HEK293 (cell line): ENCODE results near the gene YARS2.

Source experiments
- CTCF ChIA-PET: fragments of 350-600 bp; formaldehyde crosslinking; extraction: SDS; loops from one replicate; lab custom pipeline; 2021; ENCODE audit warnings: antibody characterized with exemption; lab: Yijun Ruan, JAX
- POLR2A ChIA-PET: fragments of 300-600 bp; formaldehyde crosslinking; extraction: SDS; loops from one replicate; lab custom pipeline; 2020; ENCODE audit warnings: antibody characterized with exemption, inconsistent platforms; lab: Yijun Ruan, JAX
- H3K27ac ChIP-seq: fragments of 200-500 bp; sonication (Bioruptor generic); 2 replicates; pipeline ENCODE4 v1.5.1; 2014; ENCODE audit warnings: low read depth, low read length, control low read depth, inconsistent platforms; ENCODE audit errors: extremely low read depth
- H3K36me3 ChIP-seq, 2 experiments: fragments of 200-500 bp in 1 of 2; sonication (Bioruptor generic) in 1 of 2; 1 replicate in 1 of 2; 2 replicates in 1 of 2; pipeline ENCODE4 v1.5.1; 2014 to 2017; ENCODE audit warnings: inconsistent platforms in 2 of 2, low read length in 2 of 2; ENCODE audit not compliant: control insufficient read depth in 2 of 2, insufficient read depth in 1 of 2
- H3K4me1 ChIP-seq: fragments of 200-500 bp; sonication (Bioruptor generic); 2 replicates; pipeline ENCODE4 v1.5.1; 2014; ENCODE audit warnings: mild to moderate bottlenecking, low read length, inconsistent platforms; ENCODE audit not compliant: control insufficient read depth, insufficient read depth
- H3K4me3 ChIP-seq: 2 replicates; pipeline ENCODE4 v1.5.1; 2011; ENCODE audit warnings: low read depth, mild to moderate bottlenecking, control low read depth, low read length, moderate library complexity
- H3K9me3 ChIP-seq: fragments of 200-500 bp; sonication (Bioruptor generic); 2 replicates; pipeline ENCODE4 v1.5.1; 2014; ENCODE audit warnings: low read depth, low read length, inconsistent platforms; ENCODE audit not compliant: control insufficient read depth, insufficient read depth
- HIC1 ChIP-seq: fragments of 450-650 bp; formaldehyde crosslinking; IDR thresholded peaks from 2 replicates; pipeline ENCODE4 v1.5.1; 2016; ENCODE audit warnings: missing biosample characterization, missing genetic modification characterization
- KLF10 ChIP-seq: fragments of 450-650 bp; IDR thresholded peaks from 2 replicates; pipeline ENCODE4 v1.5.1; 2018; ENCODE audit warnings: missing biosample characterization, mild to moderate bottlenecking, missing genetic modification characterization
- PRDM6 ChIP-seq: fragments of 450-650 bp; formaldehyde crosslinking; IDR thresholded peaks from 2 replicates; pipeline ENCODE4 v1.5.1; 2017; ENCODE audit warnings: missing biosample characterization, missing genetic modification characterization
- SP2 ChIP-seq: fragments of 450-650 bp; formaldehyde crosslinking; IDR thresholded peaks from 2 replicates; pipeline ENCODE4 v1.5.1; 2016; ENCODE audit warnings: missing biosample characterization, missing genetic modification characterization
- YY1 ChIP-seq: fragments of 450-650 bp; formaldehyde crosslinking; IDR thresholded peaks from 2 replicates; pipeline ENCODE4 v1.5.1; 2018; ENCODE audit warnings: missing biosample characterization, missing genetic modification characterization
- ZBTB1 ChIP-seq: fragments of 450-650 bp; formaldehyde crosslinking; IDR thresholded peaks from 2 replicates; pipeline ENCODE4 v1.5.1; 2016; ENCODE audit warnings: missing biosample characterization, missing genetic modification characterization
- ZBTB49 ChIP-seq: fragments of 450-650 bp; formaldehyde crosslinking; IDR thresholded peaks from 2 replicates; pipeline ENCODE4 v1.5.1; 2016; ENCODE audit warnings: missing biosample characterization, missing genetic modification characterization, low read depth
- ZFP3 ChIP-seq: fragments of 450-650 bp; formaldehyde crosslinking; IDR thresholded peaks from 2 replicates; pipeline ENCODE4 v1.5.1; 2016; ENCODE audit warnings: low read depth, missing biosample characterization, missing genetic modification characterization
- ZNF132 ChIP-seq: fragments of 450-650 bp; formaldehyde crosslinking; IDR thresholded peaks from 2 replicates; pipeline ENCODE4 v1.5.1; 2017; ENCODE audit warnings: missing biosample characterization, missing genetic modification characterization, borderline replicate concordance
- ZNF133 ChIP-seq: fragments of 450-650 bp; formaldehyde crosslinking; IDR thresholded peaks from 2 replicates; pipeline ENCODE4 v1.5.1; 2016; ENCODE audit warnings: missing biosample characterization, missing genetic modification characterization
- ZNF148 ChIP-seq: fragments of 450-650 bp; formaldehyde crosslinking; IDR thresholded peaks from 2 replicates; pipeline ENCODE4 v1.5.0; 2017; ENCODE audit warnings: missing biosample characterization, missing genetic modification characterization, borderline replicate concordance
- ZNF16 ChIP-seq: fragments of 450-650 bp; formaldehyde crosslinking; IDR thresholded peaks from 2 replicates; pipeline ENCODE4 v1.5.1; 2016; ENCODE audit warnings: low read depth, missing biosample characterization, missing genetic modification characterization
- ZNF24 ChIP-seq: fragments of 450-650 bp; formaldehyde crosslinking; IDR thresholded peaks from 2 replicates; pipeline ENCODE4 v1.5.1; 2016; ENCODE audit warnings: missing biosample characterization, missing genetic modification characterization
- ZNF423 ChIP-seq: fragments of 450-650 bp; formaldehyde crosslinking; IDR thresholded peaks from 2 replicates; pipeline ENCODE4 v1.5.1; 2016; ENCODE audit warnings: missing biosample characterization, missing genetic modification characterization
- ZNF544 ChIP-seq: fragments of 450-650 bp; formaldehyde crosslinking; IDR thresholded peaks from 2 replicates; pipeline ENCODE4 v1.5.0; 2017; ENCODE audit warnings: missing biosample characterization, missing genetic modification characterization
- ZNF558 ChIP-seq: fragments of 450-650 bp; formaldehyde crosslinking; IDR thresholded peaks from 2 replicates; pipeline ENCODE4 v1.5.1; 2016; ENCODE audit warnings: missing biosample characterization, missing genetic modification characterization
- ZNF571 ChIP-seq: fragments of 450-650 bp; formaldehyde crosslinking; IDR thresholded peaks from 2 replicates; pipeline ENCODE4 v1.5.0; 2017; ENCODE audit warnings: missing biosample characterization, missing genetic modification characterization
- ZNF626 ChIP-seq: fragments of 450-650 bp; sonication (Bioruptor Pico); formaldehyde crosslinking; IDR thresholded peaks from 2 replicates; pipeline ENCODE4 v1.5.1; 2018; ENCODE audit warnings: missing biosample characterization, missing genetic modification characterization, inconsistent platforms
- ZNF707 ChIP-seq: fragments of 450-650 bp; formaldehyde crosslinking; IDR thresholded peaks from 2 replicates; pipeline ENCODE4 v1.5.1; 2016; ENCODE audit warnings: missing biosample characterization, missing genetic modification characterization

The YARS2 gene

GRCh38 chr12:32708926-32709325 lies 46.8 kb downstream of the YARS2 start:
- Histone ChIP-seq H3K36me3 (peaks cover 24 to 54% of the 10 kb centered on the region in 2 experiments), H3K4me1 (peaks cover 13% of the 10 kb centered on the region; the same call in 1 of the 2 replicates), H3K9me3 (no peaks in the 10 kb centered on the region), H3K27ac (no peak overlapping the region), H3K4me3 (no peak overlapping the region)
- POLR2A ChIA-PET: no interaction called here
- CTCF ChIA-PET: interaction anchor here (0.8 kb wide), 1 partner anchor 51 kb away, joined by 4 read pairs; no protein-coding TSS in a partner anchor
- no peak for TF ChIP-seq ZNF707 (tag by site-specific recombination)
- TF ChIP-seq ZBTB1: no peak
- TF ChIP-seq ZNF558 (tag by site-specific recombination): no peak
- TF ChIP-seq ZNF544: no peak
- TF ChIP-seq ZNF423 (tag by site-specific recombination): no peak
- no peak for TF ChIP-seq ZFP3 (tag by site-specific recombination)
- no peak for TF ChIP-seq YY1 (tag by site-specific recombination)
- TF ChIP-seq PRDM6 (tag by site-specific recombination): no peak
- no peak for TF ChIP-seq ZNF148 (tag by site-specific recombination)
- TF ChIP-seq ZBTB49 (tag by site-specific recombination): no peak
- TF ChIP-seq ZNF24 (tag by site-specific recombination): no peak
- no peak for TF ChIP-seq ZNF133 (tag by site-specific recombination)
- no peak for TF ChIP-seq SP2
- no peak for TF ChIP-seq ZNF571 (tag by site-specific recombination)
- no peak for TF ChIP-seq ZNF626
- no peak for TF ChIP-seq HIC1
- no peak for TF ChIP-seq ZNF132 (tag by site-specific recombination)
- TF ChIP-seq ZNF16 (tag by site-specific recombination): no peak
- no peak for TF ChIP-seq KLF10 (tag by site-specific recombination)
